GM19328 (cell line): ENCODE data around the gene PLEKHG5.
"Not testable (repeated sequence)": the region's sequence is repeated elsewhere in the genome, so short reads cannot be mapped to it uniquely, and the experiment has no call there.

Experiments
- ATAC-seq: cut with Tn5 transposase; IDR thresholded peaks from one replicate; pipeline ENCODE4 v1.9.1; 2021; ENCODE audit warnings: mild to moderate bottlenecking, moderate library complexity; ENCODE audit not compliant: unreplicated experiment

The PLEKHG5 gene

DNA sequence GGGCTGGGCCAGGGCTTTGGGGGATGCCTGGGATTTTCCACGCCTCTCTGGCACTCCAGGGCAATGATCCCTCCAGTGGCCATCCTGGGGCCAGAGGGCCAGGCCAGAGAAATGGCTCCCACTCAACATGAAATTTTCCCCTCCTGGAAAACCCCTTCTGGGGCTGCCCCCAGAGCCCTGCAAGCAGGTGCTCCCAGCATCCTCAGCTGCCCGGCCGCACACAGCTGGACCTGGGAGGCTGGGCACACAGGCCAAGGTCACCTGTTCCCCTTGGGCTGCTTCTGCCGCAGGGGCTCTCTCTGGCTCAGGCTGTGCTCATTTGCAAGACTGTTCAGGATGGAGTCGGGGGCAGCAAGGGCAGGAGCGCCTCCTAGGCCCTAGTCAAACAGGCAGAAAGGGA lies 63.0 kb downstream of the PLEKHG5 start:
- not testable (repeated sequence) for ATAC-seq

DNA sequence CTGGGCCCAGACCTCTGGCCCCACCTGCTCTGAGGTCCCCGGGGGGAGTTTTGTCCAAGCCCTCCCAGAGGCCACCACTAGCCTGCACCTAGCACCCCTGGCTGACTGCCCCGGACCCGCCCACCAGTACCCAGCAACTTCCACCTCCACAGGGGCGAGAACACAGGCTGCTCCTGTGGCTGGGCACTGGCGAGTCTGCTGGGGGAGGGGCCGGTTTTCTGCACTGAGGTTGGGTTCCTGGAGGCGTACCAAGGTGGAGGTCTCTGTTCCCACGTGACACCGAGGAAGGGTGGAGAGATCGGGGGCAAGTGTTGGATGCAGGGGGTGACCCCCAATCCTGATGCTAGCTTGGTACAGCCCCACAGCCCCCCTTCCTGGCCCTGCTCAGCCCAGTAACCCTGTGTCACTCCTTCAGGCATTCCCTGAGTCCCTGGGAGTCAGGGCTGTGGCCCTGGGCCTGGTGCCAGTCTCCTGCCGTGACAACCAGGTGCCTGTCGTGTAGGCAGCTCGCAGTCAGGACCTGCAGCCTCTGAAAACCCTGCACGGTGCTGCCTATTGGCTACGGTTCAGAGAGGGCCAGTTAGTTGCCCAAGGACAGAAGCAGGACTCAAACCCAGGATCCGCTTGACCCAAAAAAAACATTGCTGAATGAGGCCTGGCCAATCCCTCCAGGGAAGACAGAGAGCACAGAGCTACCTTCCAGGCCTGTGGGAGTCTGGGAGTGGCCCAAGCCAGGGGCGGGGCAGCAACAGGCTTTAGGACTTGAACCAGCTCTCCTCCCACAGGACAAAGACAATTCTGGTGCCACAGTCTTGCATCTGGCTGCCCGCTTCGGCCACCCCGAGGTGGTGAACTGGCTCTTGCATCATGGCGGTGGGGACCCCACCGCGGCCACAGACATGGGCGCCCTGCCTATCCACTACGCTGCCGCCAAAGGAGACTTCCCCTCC lies 63.8 kb downstream of the PLEKHG5 start:
- ATAC-seq, result no peak

DNA sequence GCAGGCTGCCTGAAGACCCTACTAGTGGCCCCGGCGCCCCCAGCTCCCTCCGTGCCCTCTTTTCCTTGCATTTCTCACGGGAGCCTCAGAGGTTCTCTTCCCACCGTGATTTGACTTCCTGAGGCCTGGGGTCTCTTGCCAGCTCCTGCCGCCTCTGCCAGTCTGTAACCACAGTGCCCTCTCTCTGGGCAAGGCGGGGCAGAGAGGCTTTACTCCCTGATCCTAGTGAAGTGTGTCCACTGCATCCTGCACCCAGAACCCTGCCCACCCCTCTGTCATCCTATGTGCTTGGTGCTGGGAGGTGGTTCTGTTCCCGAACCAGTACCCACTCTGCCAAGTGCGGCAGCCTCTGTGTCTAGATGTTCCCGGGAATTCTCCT lies 64.5 kb downstream of the PLEKHG5 start:
- ATAC-seq, result no peak

DNA sequence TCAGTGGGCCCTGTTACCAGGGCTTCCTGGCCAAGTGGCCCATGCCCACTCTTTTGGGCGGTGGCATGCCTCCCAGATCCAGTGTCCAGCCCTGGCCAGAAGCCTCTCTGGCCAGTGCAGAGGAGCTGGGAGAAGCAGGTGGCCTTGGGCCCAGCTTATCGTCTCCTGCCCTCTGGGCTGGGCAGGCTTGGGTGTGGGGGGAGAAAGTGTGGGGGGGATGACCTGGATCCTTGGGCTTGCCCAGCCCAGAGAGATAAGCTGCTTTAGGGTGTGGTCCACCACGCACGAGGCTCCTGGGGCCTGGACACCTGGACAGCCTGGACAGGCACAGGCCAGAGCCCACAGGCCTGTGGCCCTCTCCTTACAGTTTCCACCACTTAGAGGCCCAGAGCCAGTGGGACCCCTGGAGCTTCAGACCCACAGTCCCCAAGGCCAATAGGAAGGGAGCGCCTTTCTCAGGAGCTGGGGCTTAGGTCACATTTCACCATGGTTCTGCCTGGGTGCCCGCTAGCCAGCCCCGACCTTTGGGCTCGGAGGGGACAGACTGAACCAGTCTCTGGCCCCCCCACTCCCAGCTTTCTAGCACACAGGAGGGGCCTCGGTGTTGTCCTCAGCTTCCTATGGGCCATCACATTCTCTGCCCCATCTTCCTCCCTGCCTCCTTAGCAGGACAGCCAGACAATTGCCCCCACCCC lies 65.0 kb downstream of the PLEKHG5 start:
- ATAC-seq, result no peak

DNA sequence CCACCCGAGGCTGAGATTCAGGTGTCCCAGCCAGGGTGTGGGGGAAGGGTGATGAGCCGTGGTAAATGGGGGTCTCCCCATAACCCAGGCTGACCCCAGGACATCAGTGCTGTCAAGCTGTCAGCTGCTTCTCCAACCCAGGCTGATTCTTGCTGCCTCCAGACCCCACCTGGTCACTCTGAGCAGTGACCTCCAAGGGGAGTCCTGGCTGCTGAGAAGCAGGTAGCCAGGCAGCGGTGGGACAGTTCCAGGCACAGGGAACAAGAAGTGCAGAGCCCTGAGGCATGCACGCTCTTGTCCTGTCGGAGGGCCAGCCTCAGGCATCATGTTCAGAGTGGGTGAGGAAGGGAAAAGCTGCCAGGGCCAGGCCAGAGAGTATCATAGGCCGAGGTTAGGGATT lies 65.8 kb downstream of the PLEKHG5 start:
- ATAC-seq, result no peak

DNA sequence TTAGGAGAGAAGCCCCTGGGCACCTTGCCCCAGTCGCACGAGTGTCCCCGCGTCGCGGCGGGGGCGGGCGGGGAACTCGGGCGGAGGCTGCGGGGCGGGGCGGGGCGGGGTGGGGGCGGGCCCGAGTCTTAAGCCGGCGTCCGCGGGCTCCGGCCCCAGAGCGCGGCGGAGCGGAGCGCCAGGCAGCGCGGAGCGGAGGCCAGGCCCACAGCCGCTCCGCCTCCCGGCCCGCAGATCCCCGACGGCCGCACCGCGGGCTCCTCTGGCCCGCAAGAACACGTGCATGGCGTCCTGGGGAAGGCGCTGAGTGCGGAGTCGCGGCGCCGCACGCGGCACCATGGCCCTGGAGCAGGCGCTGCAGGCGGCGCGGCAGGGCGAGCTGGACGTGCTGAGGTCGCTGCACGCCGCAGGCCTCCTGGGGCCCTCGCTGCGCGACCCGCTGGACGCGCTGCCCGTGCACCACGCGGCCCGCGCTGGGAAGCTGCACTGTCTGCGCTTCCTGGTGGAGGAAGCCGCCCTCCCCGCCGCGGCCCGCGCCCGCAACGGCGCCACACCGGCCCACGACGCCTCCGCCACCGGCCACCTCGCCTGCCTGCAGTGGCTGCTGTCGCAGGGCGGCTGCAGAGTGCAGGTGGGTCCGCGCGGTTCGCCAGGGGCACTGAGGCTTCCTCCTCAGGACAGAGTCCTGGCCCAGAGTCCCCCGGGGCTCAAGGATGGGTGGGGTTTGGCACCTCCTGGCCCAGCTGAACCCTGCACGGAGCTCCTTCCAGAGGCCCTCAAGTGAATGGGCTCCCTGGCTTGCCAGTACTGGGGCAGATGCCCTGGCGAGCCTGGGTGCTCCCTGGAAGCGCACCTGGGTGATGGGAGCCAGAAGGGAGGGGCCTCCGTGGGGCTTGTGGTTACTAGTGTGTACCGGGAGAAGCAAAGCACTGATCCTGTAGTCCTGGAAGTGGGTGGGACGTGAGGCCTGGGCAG lies 66.6 kb downstream of the PLEKHG5 start, which contains the start of gene ESPN:
ESPN (plus strand) TSS at position 158 of the 975 bp plus-strand sequence; CDS start at position 338, 180 bp downstream.
- no peak for ATAC-seq

DNA sequence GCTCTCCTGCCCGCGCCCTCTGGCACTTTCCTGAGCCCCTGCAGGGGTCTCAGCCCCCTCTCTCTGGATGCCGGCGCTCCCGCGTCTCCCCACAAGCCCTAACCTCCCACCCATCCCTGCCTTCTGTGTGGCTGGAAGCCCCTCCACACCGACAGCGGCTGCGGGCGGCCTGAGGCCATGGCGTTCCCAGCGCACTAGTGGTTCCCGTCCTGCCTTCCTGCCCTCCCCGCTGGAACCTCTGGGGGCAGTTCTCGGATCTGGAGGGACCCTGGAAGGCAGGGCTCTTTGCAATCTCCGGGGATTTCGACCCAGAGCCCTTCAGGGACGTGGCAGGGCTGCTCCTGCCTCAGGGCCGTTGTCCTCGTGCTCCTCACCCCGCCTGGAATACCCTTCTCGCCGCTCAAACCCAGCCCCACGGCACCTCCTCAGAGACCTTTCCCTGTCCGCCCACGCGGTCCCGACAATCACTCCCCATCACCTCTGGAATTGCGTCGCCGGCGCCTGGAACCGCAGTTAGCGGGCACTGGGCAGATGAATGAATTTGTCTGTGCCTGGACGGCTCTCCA lies 67.4 kb downstream of the PLEKHG5 start:
- no peak for ATAC-seq

DNA sequence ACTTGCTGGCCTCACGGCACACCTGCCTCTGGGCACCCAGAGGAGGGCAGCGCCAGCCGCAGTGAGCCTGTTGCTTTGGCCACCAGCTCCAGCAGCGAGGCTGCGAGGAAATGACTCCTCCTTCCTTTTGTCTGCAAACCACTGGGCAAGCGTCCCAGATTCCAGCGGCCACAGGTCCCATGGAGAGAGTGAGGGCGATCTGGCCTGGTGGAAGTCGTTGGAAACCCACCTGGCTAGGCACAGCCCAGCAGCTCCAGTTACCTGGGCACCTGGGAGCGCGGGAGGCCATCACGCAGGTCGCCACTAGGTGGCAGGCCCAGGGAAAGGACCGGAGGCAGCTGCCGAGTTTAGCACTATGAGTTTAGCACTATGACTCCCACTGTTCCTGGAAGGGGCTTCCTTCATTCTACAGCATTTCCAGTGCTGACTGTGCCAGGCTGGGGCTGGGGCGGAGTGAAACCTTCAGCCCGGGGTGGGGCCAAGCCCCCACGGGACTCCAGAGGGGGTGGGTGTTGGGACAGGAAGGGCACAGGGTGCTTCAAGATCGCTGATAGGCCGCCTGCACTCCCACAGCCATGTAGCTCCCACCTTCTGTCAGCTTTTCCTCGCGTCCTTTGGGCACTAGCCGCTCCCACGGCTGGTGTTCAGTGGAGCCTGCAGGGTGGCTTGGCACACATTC lies 68.0 kb downstream of the PLEKHG5 start:
- ATAC-seq, result no peak

DNA sequence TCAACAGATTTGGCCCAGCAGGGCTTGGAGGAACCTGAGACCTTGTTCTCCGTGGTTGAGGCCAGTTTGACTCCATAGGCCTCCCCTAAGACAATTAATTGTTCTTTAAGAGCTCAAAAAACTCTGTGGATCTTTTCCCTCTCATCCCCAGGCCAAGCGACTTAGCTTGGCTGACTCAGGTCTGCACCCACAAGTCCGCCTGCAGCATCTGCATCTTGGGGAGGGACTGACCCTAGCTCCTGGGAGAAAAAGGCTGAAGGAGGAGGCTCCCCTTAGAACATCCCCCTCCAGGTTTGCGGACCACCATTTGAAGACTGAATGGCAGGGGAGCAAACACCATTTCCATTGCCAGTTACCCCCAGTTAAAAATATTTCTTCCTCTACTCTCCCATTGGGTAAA lies 70.2 kb downstream of the PLEKHG5 start:
- ATAC-seq, result no peak

DNA sequence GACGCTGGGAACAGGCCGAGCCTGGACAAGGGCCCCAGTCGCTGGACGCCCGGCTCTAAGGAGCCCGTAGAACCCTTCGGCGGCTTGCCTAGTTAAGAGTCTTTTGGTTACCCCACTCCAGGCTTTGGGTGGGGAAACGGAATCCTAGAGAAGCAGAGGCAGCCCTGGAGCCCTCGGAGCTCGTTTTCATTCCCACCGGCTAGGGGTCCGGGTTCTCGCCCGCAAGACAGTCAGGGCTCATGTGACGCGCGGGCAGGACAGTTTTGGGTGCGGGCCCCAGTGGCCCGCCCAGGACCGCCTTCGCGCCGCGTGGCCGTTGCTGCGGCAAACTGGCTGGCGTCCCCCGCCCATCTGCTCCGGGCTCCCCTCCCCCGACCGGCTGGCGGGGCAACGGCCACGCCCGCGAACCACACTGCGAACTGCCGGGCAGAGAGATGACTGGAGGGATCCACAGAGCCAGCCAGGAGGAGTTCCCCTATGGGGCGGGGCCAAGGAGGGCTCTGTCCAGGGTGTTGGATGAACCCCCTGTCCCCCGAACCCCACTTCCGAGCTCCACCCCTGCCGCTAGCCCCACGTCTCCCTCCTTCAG lies 70.9 kb downstream of the PLEKHG5 start:
- ATAC-seq, result no peak

DNA sequence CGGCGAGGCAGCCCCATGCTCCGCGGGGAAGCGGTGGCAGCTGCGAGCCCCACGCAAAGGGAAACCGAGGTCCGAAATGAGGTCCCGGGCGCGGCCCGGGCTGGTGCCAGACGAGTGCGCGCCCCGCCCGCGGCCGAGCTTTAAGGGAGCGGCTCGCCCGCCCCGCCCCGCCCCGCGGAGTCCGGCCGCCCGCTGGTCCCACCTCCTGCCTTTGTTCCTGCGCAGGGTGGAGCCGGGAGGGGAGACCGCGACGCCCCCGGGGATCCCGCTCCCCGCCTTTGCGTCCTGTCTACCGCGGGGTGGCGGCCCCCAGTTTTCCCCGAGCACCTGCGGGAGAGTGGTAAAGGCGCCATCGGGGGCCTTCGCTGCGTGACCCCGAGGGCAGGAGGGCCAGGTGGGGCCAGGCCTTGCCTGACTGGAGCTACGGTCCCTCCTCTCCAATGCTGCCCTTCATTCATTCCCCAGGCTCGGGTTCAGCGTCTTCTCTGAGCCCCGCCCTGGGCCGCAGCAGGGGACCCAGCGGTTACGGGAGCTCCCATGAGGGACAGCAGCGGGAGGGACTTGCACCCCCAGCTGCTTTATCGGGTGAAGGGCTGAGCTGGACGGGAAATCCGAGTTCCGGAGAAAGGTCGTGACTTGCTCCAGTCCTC lies 71.5 kb downstream of the PLEKHG5 start, which contains the start of gene HES2:
HES2 (minus strand) TSS at position 116 of the 650 bp plus-strand sequence; CDS start at position 17, 99 bp downstream.
- ATAC-seq, result no peak

DNA sequence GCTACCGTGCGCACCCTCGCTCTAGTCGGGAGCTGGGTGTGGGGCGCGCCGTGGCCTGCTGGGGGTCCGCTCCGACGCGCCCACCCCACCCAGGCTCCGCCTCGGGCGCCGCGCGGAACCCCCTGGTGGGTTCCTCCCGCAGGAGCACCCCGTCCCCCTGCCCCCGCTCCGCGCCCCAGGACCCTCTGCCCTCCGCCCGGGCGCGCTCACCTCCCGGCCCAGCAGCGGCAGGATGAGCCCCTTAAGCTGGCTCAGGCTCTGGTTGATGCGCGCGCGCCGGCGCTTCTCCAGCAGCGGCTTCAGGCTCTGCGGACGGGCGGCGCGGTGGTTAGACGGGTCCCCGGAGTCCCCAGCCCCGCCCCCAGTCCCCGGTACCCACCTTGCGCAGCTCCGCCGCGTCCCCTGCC lies 72.1 kb downstream of the PLEKHG5 start:
- ATAC-seq, result no peak

DNA sequence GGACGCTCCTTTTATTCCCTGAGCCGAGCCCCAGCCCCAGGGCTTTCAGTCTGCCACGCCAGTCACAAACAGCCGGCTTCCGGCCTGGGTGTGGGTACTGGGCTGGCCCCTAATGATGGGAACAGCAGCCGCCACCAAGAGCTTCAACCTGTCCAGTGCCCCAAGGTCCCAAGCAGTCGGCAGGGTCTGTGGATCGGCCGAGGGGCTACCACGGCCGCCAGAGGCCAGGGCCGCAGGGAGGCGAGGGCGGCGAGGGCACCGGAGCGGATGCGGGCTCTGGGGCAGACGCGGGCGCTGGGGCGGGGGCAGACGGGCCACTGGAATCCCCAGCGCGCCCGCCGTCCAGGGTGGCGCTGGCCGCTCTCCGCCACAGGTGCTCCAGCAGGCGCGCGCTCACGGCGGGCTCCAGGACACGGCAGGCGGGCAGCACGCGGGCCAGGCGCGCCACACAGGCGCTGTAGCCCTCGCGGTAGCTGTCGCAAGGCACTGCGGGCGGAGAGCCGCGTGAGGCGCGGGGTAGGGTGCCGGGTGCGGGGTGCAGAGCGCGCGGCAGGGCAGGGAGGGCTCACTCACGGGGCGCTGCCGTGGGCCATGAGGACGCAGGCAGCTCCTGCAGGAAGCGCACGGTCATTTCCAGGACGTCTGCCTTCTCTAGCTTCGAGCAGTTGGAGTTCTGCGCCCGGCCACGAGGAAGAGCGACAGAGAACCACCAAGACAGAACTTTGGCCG lies 72.6 kb downstream of the PLEKHG5 start:
- no peak for ATAC-seq

DNA sequence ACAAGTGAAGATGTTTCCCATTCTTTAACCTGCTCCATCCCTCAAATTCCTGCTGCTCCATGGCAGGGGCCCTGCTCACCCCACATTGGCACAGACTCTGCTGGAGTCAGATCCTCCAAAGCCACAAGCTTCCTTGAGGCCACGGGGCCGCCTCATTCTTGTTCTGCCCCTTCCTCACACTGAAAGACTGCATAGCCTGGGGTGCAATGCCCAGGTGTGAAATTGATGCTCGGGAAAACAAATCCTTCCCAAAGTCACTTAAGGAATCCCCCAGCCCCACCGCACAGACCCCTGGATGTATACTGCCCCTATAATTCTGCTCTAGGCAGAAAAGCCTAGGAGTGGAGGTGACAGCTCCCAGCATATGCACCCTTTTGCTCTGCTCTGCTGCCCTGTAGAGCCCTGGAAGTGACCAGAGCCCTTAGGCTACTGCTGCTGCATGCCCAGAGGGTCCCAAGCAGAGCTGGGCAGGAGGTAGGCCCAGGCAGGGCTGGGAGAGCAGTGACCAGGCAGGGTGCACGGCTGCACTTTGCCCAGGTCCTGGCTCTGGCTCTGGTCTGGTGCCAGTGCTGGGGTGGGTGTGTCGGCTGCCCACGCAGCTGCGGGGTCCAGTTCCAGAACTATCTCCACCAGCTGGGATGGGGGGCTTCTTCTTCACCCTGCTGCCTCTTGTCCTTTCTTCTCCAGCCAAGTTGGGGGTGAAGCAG lies 73.4 kb downstream of the PLEKHG5 start:
- no peak for ATAC-seq
